ENCODE results near the gene GCN1.

GCN1 gene

DNA sequence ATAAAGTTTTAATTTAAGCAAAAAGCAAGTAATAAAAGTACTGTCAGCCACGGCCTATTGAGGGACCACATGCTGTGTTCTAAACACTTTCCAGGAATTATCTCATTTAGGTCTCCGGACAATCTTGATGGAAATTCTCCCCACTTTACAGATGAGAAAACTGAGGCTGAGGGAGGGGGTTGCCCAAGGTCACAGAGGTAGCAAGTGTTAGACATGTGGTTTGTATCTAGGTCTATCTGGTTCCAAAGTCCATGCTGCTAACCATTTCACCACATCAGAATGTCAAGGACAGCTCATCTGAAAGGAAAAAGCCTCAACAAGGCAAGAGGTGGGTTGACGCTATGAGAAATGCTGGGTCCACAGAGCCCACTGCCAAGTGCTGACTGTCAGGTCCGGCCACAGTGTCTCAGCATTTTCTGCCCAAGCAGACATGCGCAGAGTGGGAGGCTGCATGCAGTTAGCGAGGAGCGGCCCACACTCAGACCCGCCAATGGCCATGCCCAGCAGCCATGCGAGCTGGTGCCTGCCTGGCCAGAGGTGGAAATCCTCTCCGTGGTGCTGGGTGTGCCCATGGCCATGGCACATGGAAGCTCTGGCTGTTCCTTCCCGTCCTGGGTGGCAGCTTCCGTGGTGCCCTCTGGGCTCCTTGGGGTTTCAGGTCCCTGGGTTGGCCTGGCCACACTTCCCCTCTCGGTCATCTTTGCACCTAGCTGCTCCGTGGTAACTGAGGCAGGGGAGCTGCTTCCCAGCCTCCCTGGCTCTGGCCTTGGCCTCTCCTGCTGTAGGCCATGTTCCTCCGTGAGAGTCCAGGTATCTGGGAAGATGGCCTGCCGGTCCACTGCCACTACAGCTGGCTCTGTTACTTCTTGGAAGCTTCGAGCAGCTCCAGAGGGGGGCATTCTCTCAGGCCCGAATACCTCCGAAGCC is 24.4 kb upstream of the GCN1 start:
- Histone ChIP-seq H2AFZ (ENCODE audit: low read depth, low read length) (no peak overlapping the region), H3K4ac (ENCODE audit: low read depth in 1 of 2, low read length in 2 of 2) (no peak overlapping the region), H3K4me2 (ENCODE audit: low read length, poor library complexity, severe bottlenecking) (no peak overlapping the region), H4K8ac (ENCODE audit: low read length) (no peak overlapping the region), H3K4me3 (ENCODE audit: insufficient read depth in 1 of 2, low read depth in 1 of 2, low read length in 2 of 2) (no peak overlapping the region), H3K9me3 (ENCODE audit: control insufficient read depth, low read length) (no peaks in the 10 kb centered on the region), H3K23ac (ENCODE audit: low read length in 2 of 2) (no peak overlapping the region), H2AK5ac (ENCODE audit: low read length, severe bottlenecking) (no peak overlapping the region), H2BK5ac (ENCODE audit: low read depth, low read length, poor library complexity, severe bottlenecking) (no peak overlapping the region), H3K79me1 (replicated peaks; ENCODE audit: low read length, poor library complexity, severe bottlenecking) (peaks cover 57% of the 10 kb centered on the region), H3K27me3 (ENCODE audit: control insufficient read depth in 1 of 2, insufficient read depth in 1 of 2, low read length in 2 of 2) (no peaks in the 10 kb centered on the region), H3K36me3 (ENCODE audit: control insufficient read depth in 1 of 2, insufficient read depth in 2 of 2, low read depth in 1 of 2, low read length in 2 of 2) (peaks cover 93 to 98% of the 10 kb centered on the region in 2 experiments), H2BK15ac (ENCODE audit: low read depth, poor library complexity, severe bottlenecking) (no peak overlapping the region), H3K14ac (ENCODE audit: low read length in 2 of 2) (no peak overlapping the region), H3K27ac (ENCODE audit: low read length, poor library complexity, severe bottlenecking) (no peak overlapping the region), H2BK120ac (ENCODE audit: low read depth, low read length) (no peak overlapping the region), H3K9ac (ENCODE audit: low read length) (no peak overlapping the region), H3K18ac (ENCODE audit: low read depth in 1 of 2, low read length in 2 of 2) (no peak overlapping the region), H3K4me1 (ENCODE audit: control insufficient read depth, insufficient read depth, low read depth, low read length) (peaks cover 14% of the 10 kb centered on the region), H4K91ac (ENCODE audit: low read length) (no peak overlapping the region), H2BK12ac (ENCODE audit: low read length in 2 of 2) (no peak overlapping the region)
- DNase-seq = no peak
- 98% methylated on average over 18 of the region's 19 CpGs for WGBS

DNA sequence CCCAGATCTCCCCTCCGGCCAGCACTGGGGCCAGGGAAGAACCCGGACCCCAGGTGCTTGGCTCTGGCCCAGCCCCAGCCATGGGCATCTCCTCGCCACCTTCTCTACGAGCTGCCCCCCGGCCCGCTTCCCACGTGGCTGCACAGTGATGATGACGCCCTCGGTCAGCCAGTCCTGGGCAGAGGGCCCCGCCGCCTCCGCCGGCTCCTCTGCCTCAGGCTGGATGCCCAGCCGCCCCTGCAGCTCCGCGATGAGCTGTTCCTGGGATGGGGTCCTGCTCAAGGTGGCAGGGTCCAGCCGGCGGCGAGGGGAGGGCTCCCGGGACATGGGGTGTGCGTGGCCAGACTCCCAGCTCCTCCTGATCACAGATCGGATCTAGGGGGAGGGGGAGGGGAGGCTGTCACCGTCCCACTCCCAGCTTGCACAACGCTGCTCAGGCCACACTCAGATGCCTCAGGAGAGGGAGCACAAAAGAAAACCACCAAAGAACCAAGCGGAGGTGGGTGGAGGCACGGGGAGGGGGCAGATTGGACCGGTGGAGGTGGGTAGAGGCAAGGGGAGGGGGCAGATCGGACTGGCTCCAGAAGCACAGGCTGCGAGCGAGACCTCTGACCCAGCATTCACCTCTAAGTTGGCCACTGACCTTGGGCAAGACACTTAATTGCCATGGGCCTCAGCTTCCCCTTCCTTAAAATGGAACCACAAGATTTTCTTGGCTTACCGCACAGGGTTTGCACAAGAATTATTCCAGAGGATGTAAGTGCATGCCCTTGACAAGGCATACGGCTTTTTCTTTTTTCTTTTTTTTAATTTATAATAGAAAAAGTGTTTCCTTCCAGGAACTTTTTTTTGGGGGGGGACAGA is 22.5 kb upstream of the GCN1 start:
- Histone ChIP-seq H3K4me2 (ENCODE audit: low read length, poor library complexity, severe bottlenecking) (no peak overlapping the region), H3K9me3 (ENCODE audit: control insufficient read depth, low read length) (no peaks in the 10 kb centered on the region), H3K4me1 (ENCODE audit: control insufficient read depth, insufficient read depth, low read depth, low read length) (peaks cover 13% of the 10 kb centered on the region), H3K4ac (ENCODE audit: low read depth in 1 of 2, low read length in 2 of 2) (no peak overlapping the region), H3K4me3 (ENCODE audit: insufficient read depth in 1 of 2, low read depth in 1 of 2, low read length in 2 of 2) (no peak overlapping the region), H2AK5ac (ENCODE audit: low read length, severe bottlenecking) (no peak overlapping the region), H2BK120ac (ENCODE audit: low read depth, low read length) (no peak overlapping the region), H3K14ac (ENCODE audit: low read length in 2 of 2) (no peak overlapping the region), H3K79me1 (replicated peaks; ENCODE audit: low read length, poor library complexity, severe bottlenecking) (peaks cover 46% of the 10 kb centered on the region), H2BK12ac (ENCODE audit: low read length in 2 of 2) (no peak overlapping the region), H3K36me3 (ENCODE audit: control insufficient read depth in 1 of 2, insufficient read depth in 2 of 2, low read depth in 1 of 2, low read length in 2 of 2) (peaks cover 94 to 99% of the 10 kb centered on the region in 2 experiments), H3K27ac (ENCODE audit: low read length, poor library complexity, severe bottlenecking) (no peak overlapping the region), H4K91ac (ENCODE audit: low read length) (no peak overlapping the region), H2BK5ac (ENCODE audit: low read depth, low read length, poor library complexity, severe bottlenecking) (no peak overlapping the region), H3K27me3 (ENCODE audit: control insufficient read depth in 1 of 2, insufficient read depth in 1 of 2, low read length in 2 of 2) (no peaks in the 10 kb centered on the region), H3K23ac (ENCODE audit: low read length in 2 of 2) (no peak overlapping the region), H2AFZ (ENCODE audit: low read depth, low read length) (no peak overlapping the region), H2BK15ac (ENCODE audit: low read depth, poor library complexity, severe bottlenecking) (no peak overlapping the region), H4K8ac (ENCODE audit: low read length) (no peak overlapping the region), H3K18ac (ENCODE audit: low read depth in 1 of 2, low read length in 2 of 2) (no peak overlapping the region), H3K9ac (ENCODE audit: low read length) (no peak overlapping the region)
- 96% methylated on average over 30 of the region's 32 CpGs for WGBS
- DNase-seq = no peak

GRCh38 chr12:120215766-120216735 is 21.5 kb upstream of the GCN1 start:
- H3K9me3 ChIP-seq (ENCODE audit: control insufficient read depth, low read length) = no peaks in the 10 kb centered on the region
- no peak overlapping the region for H2BK5ac ChIP-seq (ENCODE audit: low read depth, low read length, poor library complexity, severe bottlenecking)
- no peak overlapping the region for H2BK12ac ChIP-seq (ENCODE audit: low read length in 2 of 2)
- no peak overlapping the region for H3K23ac ChIP-seq (ENCODE audit: low read length in 2 of 2)
- H4K91ac ChIP-seq (ENCODE audit: low read length) = no peak overlapping the region
- H3K27ac ChIP-seq (ENCODE audit: low read length, poor library complexity, severe bottlenecking) = no peak overlapping the region
- peaks cover 9% of the 10 kb centered on the region for H3K4me1 ChIP-seq (ENCODE audit: control insufficient read depth, insufficient read depth, low read depth, low read length)
- WGBS = 89% methylated on average over 18 of the region's 23 CpGs
- H3K18ac ChIP-seq (ENCODE audit: low read depth in 1 of 2, low read length in 2 of 2) = no peak overlapping the region
- H2BK120ac ChIP-seq (ENCODE audit: low read depth, low read length) = no peak overlapping the region
- no peak overlapping the region for H4K8ac ChIP-seq (ENCODE audit: low read length)
- DNase-seq = no peak
- H3K79me1 ChIP-seq (replicated peaks; ENCODE audit: low read length, poor library complexity, severe bottlenecking) = peaks cover 41% of the 10 kb centered on the region
- H3K4me3 ChIP-seq (ENCODE audit: insufficient read depth in 1 of 2, low read depth in 1 of 2, low read length in 2 of 2) = no peak overlapping the region
- H3K27me3 ChIP-seq (ENCODE audit: control insufficient read depth in 1 of 2, insufficient read depth in 1 of 2, low read length in 2 of 2) = no peaks in the 10 kb centered on the region
- no peak overlapping the region for H3K4me2 ChIP-seq (ENCODE audit: low read length, poor library complexity, severe bottlenecking)
- H3K9ac ChIP-seq (ENCODE audit: low read length) = peak overlapping the region; percentile 22
- H3K14ac ChIP-seq (ENCODE audit: low read length in 2 of 2) = no peak overlapping the region
- no peak overlapping the region for H2AK5ac ChIP-seq (ENCODE audit: low read length, severe bottlenecking)
- H3K4ac ChIP-seq (ENCODE audit: low read depth in 1 of 2, low read length in 2 of 2) = no peak overlapping the region
- no peak overlapping the region for H2AFZ ChIP-seq (ENCODE audit: low read depth, low read length)
- peaks cover 94 to 99% of the 10 kb centered on the region in 2 experiments for H3K36me3 ChIP-seq (ENCODE audit: control insufficient read depth in 1 of 2, insufficient read depth in 2 of 2, low read depth in 1 of 2, low read length in 2 of 2)
- H2BK15ac ChIP-seq (ENCODE audit: low read depth, poor library complexity, severe bottlenecking) = no peak overlapping the region
